HCT116 (cell line): ENCODE measurements around the gene RNGTT. TPM values are rescaled to one million over a fixed set of nuclear protein-coding genes. Genes with fewer than 3 reads are reported as not detected.

ENCODE experiments used
- ATAC-seq: fragments of 200-7000 bp; cut with Tn5 transposase; 2 replicates; pipeline ENCODE4 v1.9.1; 2020; ENCODE audit warnings: mild to moderate bottlenecking, moderate library complexity
- BruUV-seq: library from RNA; stranded (reverse); fragments of 400-500 nt; replicated peaks from 2 replicates; lab custom pipeline; 2021; lab: Mats Ljungman, UMichigan
- CTCF ChIA-PET: fragments of 300-600 bp; sonication (Branson Sonifier 250); formaldehyde crosslinking; loops from one replicate; lab custom pipeline; 2021; ENCODE audit warnings: antibody characterized with exemption; lab: Charles Lee
- POLR2A ChIA-PET: fragments of 300-600, 350-600 bp; sonication (Branson Sonifier 250); formaldehyde crosslinking; loops from one replicate; lab custom pipeline; 2021; ENCODE audit warnings: antibody characterized with exemption; lab: Charles Lee
- RAD21 ChIA-PET, 2 experiments: fragments of 300-600 bp; sonication (Branson Sonifier 250); formaldehyde crosslinking; loops; one replicate each; lab custom pipeline; 2023; ENCODE audit warnings: low total read pairs in 2 of 2; ENCODE audit not compliant: uncharacterized antibody in 2 of 2, unreplicated experiment in 2 of 2, low non-redundant PET in 1 of 2; lab: Charles Lee
- DNase-seq: peaks from one replicate; pipeline ENCODE4 v3.0.0-alpha.2; 2010; ENCODE audit warnings: low read depth, low spot score
- H2AFZ ChIP-seq: fragments of 200-600 bp; shearing (Covaris generic), sonication (generic); 2 replicates; pipeline ENCODE4 v1.6.1; 2017; ENCODE audit warnings: low read depth, mixed run types, mixed read lengths, antibody characterized with exemption, low read length; ENCODE audit not compliant: poor library complexity, severe bottlenecking
- H3K27ac ChIP-seq: 2 replicates; pipeline ENCODE4 v1.5.1; 2012; ENCODE audit warnings: low read depth, low read length
- H3K27me3 ChIP-seq: fragments of 200-600 bp; sonication (generic); 2 replicates; pipeline ENCODE4 v1.6.1; 2016; ENCODE audit warnings: mixed run types, low read length, mixed read lengths; ENCODE audit not compliant: insufficient read depth
- H3K36me3 ChIP-seq, 2 experiments: fragments of 200-500 bp in 1 of 2; fragments of 200-600 bp in 1 of 2; sonication (Bioruptor generic) in 1 of 2; sonication (generic) in 1 of 2; 2 replicates each; pipeline versions ENCODE4 v1.5.1 to v1.6.1; 2014 to 2016; ENCODE audit warnings: low read length in 2 of 2, inconsistent platforms in 1 of 2, mixed read lengths in 1 of 2, mixed run types in 1 of 2; ENCODE audit not compliant: insufficient read depth in 2 of 2, control insufficient read depth in 1 of 2
- H3K4me1 ChIP-seq, 2 experiments: fragments of 200-600 bp in 1 of 2; sonication (generic) in 1 of 2; 2 replicates each; pipeline versions ENCODE4 v1.5.1 to v1.6.1; 2012 to 2017; ENCODE audit warnings: low read length in 2 of 2, inconsistent platforms in 1 of 2, mild to moderate bottlenecking in 1 of 2, mixed read lengths in 1 of 2, mixed run types in 1 of 2, moderate library complexity in 1 of 2; ENCODE audit not compliant: insufficient read depth in 2 of 2, control insufficient read depth in 1 of 2
- H3K4me2 ChIP-seq: fragments of 200-600 bp; sonication (generic); 2 replicates; pipeline ENCODE4 v1.6.1; 2017; ENCODE audit warnings: mixed run types, low read length, mixed read lengths
- H3K4me3 ChIP-seq, 2 experiments: fragments of 200-600 bp in 1 of 2; sonication (generic) in 1 of 2; replicated peaks in 1 of 2; 2 replicates each; pipeline ENCODE4 v1.5.1; 2011 to 2016; ENCODE audit warnings: low read length in 2 of 2, control low read depth in 1 of 2, low read depth in 1 of 2, mild to moderate bottlenecking in 1 of 2, mixed read lengths in 1 of 2, mixed run types in 1 of 2
- H3K79me2 ChIP-seq: fragments of 200-600 bp; sonication (generic); 2 replicates; pipeline ENCODE4 v1.6.1; 2017; ENCODE audit warnings: mild to moderate bottlenecking, mixed run types, low read length, moderate library complexity, mixed read lengths; ENCODE audit not compliant: insufficient read depth
- H3K9ac ChIP-seq: fragments of 200-600 bp; sonication (generic); 2 replicates; pipeline ENCODE4 v1.6.1; 2016; ENCODE audit warnings: low read length, mixed read lengths
- H3K9me2 ChIP-seq: fragments of 200-600 bp; sonication (generic), shearing (Covaris generic); 2 replicates; pipeline ENCODE4 v1.6.1; 2017; ENCODE audit warnings: mixed run types, mild to moderate bottlenecking, moderate library complexity; ENCODE audit not compliant: insufficient read depth
- H3K9me3 ChIP-seq, 2 experiments: fragments of 200-500 bp in 1 of 2; fragments of 200-600 bp in 1 of 2; sonication (Bioruptor generic) in 1 of 2; sonication (generic) in 1 of 2; 2 replicates each; pipeline ENCODE4 v1.6.1; 2014 to 2017; ENCODE audit warnings: low read length in 2 of 2, mixed read lengths in 2 of 2, inconsistent platforms in 1 of 2, low read depth in 1 of 2, mild to moderate bottlenecking in 1 of 2, mixed run types in 1 of 2, moderate library complexity in 1 of 2; ENCODE audit not compliant: control insufficient read depth in 1 of 2, insufficient read depth in 1 of 2
- H4K20me1 ChIP-seq: fragments of 200-600 bp; sonication (generic), shearing (Covaris generic); 2 replicates; pipeline ENCODE4 v1.6.1; 2017; ENCODE audit warnings: mixed run types, mild to moderate bottlenecking, moderate library complexity; ENCODE audit not compliant: insufficient read depth
- CBX3 ChIP-seq: IDR thresholded peaks from 2 replicates; pipeline ENCODE4 v1.6.1; 2012; ENCODE audit warnings: low read depth
- ELF1 ChIP-seq: IDR thresholded peaks from 2 replicates; pipeline ENCODE4 v1.6.1; 2012; ENCODE audit warnings: low read depth, borderline replicate concordance
- EZH2phosphoT487 ChIP-seq: fragments of 200-600 bp; IDR thresholded peaks from 2 replicates; pipeline ENCODE4 v1.6.1; 2018; ENCODE audit warnings: antibody characterized with exemption, borderline replicate concordance
- POLR2A ChIP-seq: IDR thresholded peaks from 2 replicates; pipeline ENCODE4 v1.7.0; 2011; ENCODE audit warnings: borderline replicate concordance; ENCODE audit not compliant: insufficient read depth, insufficient read length; ENCODE audit errors: extremely low read depth
- RAD21 ChIP-seq: IDR thresholded peaks from 2 replicates; pipeline ENCODE4 v1.6.1; 2012; ENCODE audit warnings: low read depth, mild to moderate bottlenecking
- SIN3A ChIP-seq: IDR thresholded peaks from 2 replicates; pipeline ENCODE4 v1.6.1; 2012; ENCODE audit warnings: low read depth
- ZBTB33 ChIP-seq: IDR thresholded peaks from 2 replicates; pipeline ENCODE4 v1.6.1; 2011; ENCODE audit warnings: mild to moderate bottlenecking, low read length, moderate library complexity; ENCODE audit not compliant: insufficient replicate concordance; ENCODE audit errors: extremely low read depth
- ZNF274 ChIP-seq: fragments of 200-500 bp; sonication (Bioruptor generic); IDR thresholded peaks from 2 replicates; pipeline ENCODE4 v1.6.1; 2014; ENCODE audit warnings: mild to moderate bottlenecking, low read depth, low read length, inconsistent platforms
- intact Hi-C: fragments of 100-400 bp; cut with micrococcal nuclease; formaldehyde crosslinking; loops from 2 replicates; pipeline ENCODE4 v1.10.0; 2022
- total RNA-seq: library from RNA; stranded (reverse); gene quantifications from one replicate; pipeline ENCODE4 v1.2.1, GENCODE V29; 2021; ENCODE audit not compliant: unreplicated experiment

Gene RNGTT
- total RNA-seq, 1 experiment from 2014 or later, result 23.0 TPM

DNA sequence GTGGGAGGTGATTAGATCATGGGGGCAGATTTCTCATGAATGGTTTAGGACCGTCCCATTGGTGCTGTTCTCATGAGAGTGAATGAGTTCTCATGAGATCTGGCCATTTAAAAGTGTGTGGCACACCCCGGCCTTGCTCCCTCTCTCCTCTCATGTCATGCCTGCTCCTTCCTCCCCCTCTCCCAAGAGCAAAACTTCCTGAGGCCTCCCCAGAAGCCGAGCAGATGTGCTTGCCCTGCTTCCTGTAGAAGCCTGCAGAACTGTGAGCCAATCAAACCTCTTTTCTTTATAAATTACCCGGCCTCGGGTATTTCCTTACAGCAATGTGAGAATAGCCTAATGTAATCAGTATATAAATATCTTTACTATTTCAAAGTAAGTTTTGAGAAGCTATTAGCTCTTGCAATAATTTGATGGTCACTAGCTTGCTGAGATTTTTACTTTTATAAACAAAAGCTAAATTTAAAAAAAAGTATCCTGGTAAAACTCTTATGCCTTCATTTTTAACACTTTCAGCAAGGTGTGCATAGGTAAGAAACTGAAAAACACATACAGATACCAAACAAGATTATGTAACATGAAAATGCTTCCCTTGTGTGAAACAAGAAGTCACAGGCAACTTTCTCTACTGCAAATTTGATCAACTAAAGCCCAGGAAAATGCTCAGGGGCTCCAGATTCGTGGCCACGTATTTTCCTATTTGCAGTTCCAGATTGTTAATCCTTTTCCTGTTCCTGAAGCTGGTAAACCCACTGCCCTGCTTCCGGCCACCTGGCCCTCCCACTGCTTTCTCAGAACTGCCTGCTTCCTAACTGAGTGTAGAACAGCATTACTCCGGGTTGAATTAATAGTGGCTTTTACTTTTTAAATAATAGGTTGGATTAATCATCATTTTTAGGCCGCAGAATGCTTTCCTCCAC lies 402.1 kb downstream of the RNGTT start:
- Histone ChIP-seq H4K20me1 (no peaks in the 10 kb centered on the region), H3K4me1 (no peaks in the 10 kb centered on the region), H3K9me2 (no peaks in the 10 kb centered on the region), H3K4me2 (no peak overlapping the region), H3K9ac (no peak overlapping the region), H3K27ac (no peak overlapping the region), H3K9me3 (no peaks in the 10 kb centered on the region), H2AFZ (no peak overlapping the region), H3K27me3 (peaks cover 10% of the 10 kb centered on the region; the same call in 1 of the 2 replicates), H3K36me3 (no peaks in the 10 kb centered on the region), H3K4me3 (no peak overlapping the region), H3K79me2 (no peaks in the 10 kb centered on the region)
- DNase-seq, result no peak
- POLR2A ChIA-PET, result no interaction called here
- no TSS peak for BruUV-seq
- ATAC-seq, result no peak
- RAD21 ChIA-PET, result no interaction called here
- intact Hi-C loops, result no loop called here
- TF ChIP-seq ZNF274 (no peak), RAD21 (no peak), ZBTB33 (no peak), EZH2phosphoT487 (no peak), POLR2A (no peak), CBX3 (no peak), SIN3A (no peak), ELF1 (no peak)
- CTCF ChIA-PET, result no interaction called here

Other genes starting within 250 kb of the RNGTT start
- 66.8 TPM for gene PNRC1, start 117.1 kb upstream of the RNGTT start, total RNA-seq
- not detected for gene SRSF12, start 154.5 kb upstream of the RNGTT start, total RNA-seq
- 29.2 TPM for gene PM20D2, start 182.4 kb upstream of the RNGTT start, total RNA-seq